SK-N-SH (cell line): Measurements from ENCODE around the gene TAF1L. TPM values are rescaled to one million over a fixed set of nuclear protein-coding genes. Genes with fewer than 3 reads are reported as not detected.

Experiments used
- CTCF ChIA-PET: fragments of 300-600, 350-600 bp; formaldehyde crosslinking; extraction: SDS; loops from one replicate; lab custom pipeline; 2021; lab: Yijun Ruan, JAX
- POLR2A ChIA-PET: fragments of 350-600 bp; sonication (Branson Sonifier 250); formaldehyde crosslinking; extraction: SDS; loops from one replicate; lab custom pipeline; 2020; ENCODE audit warnings: antibody characterized with exemption, inconsistent platforms; lab: Yijun Ruan, JAX
- DNase-seq: peaks from one replicate; pipeline ENCODE4 v3.0.0; 2012
- H2AFZ ChIP-seq: fragments of 200-600 bp; sonication (generic); 2 replicates; pipeline ENCODE4 v1.8.1; 2016; ENCODE audit warnings: antibody characterized with exemption, mild to moderate bottlenecking, low read depth
- H3F3A ChIP-seq: fragments of 200-600 bp; sonication (generic); replicated peaks from 2 replicates; pipeline ENCODE3; 2016; ENCODE audit warnings: antibody characterized with exemption, mild to moderate bottlenecking; ENCODE audit not compliant: insufficient read depth
- H3K27ac ChIP-seq, 2 experiments: fragments of 200-500 bp in 1 of 2; fragments of 200-600 bp in 1 of 2; sonication (Bioruptor generic) in 1 of 2; sonication (generic), shearing (Covaris generic) in 1 of 2; 2 replicates each; pipeline versions ENCODE4 v1.5.1 to v1.6.1; 2014 to 2016; ENCODE audit warnings: low read depth in 2 of 2, inconsistent platforms in 1 of 2, low read length in 1 of 2, mild to moderate bottlenecking in 1 of 2, mixed read lengths in 1 of 2
- H3K27me3 ChIP-seq: fragments of 200-600 bp; sonication (generic), shearing (Covaris generic); 2 replicates; pipeline ENCODE4 v1.6.1; 2016; ENCODE audit warnings: mixed run types; ENCODE audit not compliant: insufficient read depth
- H3K36me3 ChIP-seq, 2 experiments: fragments of 200-500 bp in 1 of 2; fragments of 200-600 bp in 1 of 2; sonication (Bioruptor generic) in 1 of 2; sonication (generic) in 1 of 2; replicated peaks in 1 of 2; 2 replicates each; pipeline versions ENCODE3 to v1.5.1; 2014 to 2016; ENCODE audit warnings: low read length in 1 of 2, mild to moderate bottlenecking in 1 of 2; ENCODE audit not compliant: insufficient read depth in 2 of 2, control insufficient read depth in 1 of 2
- H3K4me1 ChIP-seq, 2 experiments: fragments of 200-500 bp in 1 of 2; fragments of 200-600 bp in 1 of 2; sonication (Bioruptor generic) in 1 of 2; sonication (generic), shearing (Covaris generic) in 1 of 2; 2 replicates each; pipeline versions ENCODE4 v1.5.1 to v1.6.1; 2014 to 2016; ENCODE audit warnings: low read depth in 1 of 2, low read length in 1 of 2, mixed run types in 1 of 2; ENCODE audit not compliant: insufficient read depth in 2 of 2, control insufficient read depth in 1 of 2
- H3K4me2 ChIP-seq: fragments of 200-600 bp; sonication (generic), shearing (Covaris generic); 2 replicates; pipeline ENCODE4 v1.6.1; 2017; ENCODE audit warnings: mixed run types
- H3K4me3 ChIP-seq, 2 experiments: fragments of 200-500 bp in 1 of 2; fragments of 200-600 bp in 1 of 2; sonication (Bioruptor generic) in 1 of 2; sonication (generic), shearing (Covaris generic) in 1 of 2; 2 replicates each; pipeline versions ENCODE4 v1.5.1 to v1.8.1; 2014 to 2016; ENCODE audit warnings: low read depth in 2 of 2, inconsistent platforms in 1 of 2, low read length in 1 of 2, mild to moderate bottlenecking in 1 of 2, mixed read lengths in 1 of 2, moderate library complexity in 1 of 2
- H3K79me2 ChIP-seq: fragments of 200-600 bp; sonication (generic); 2 replicates; pipeline ENCODE4 v1.8.1; 2017; ENCODE audit warnings: mild to moderate bottlenecking; ENCODE audit not compliant: insufficient read depth
- H3K9ac ChIP-seq: fragments of 200-600 bp; sonication (generic); 2 replicates; pipeline ENCODE4 v1.6.1; 2017; ENCODE audit warnings: mixed run types
- H3K9me2 ChIP-seq: fragments of 200-600 bp; sonication (generic); 2 replicates; pipeline ENCODE4 v1.6.1; 2017; ENCODE audit warnings: mixed run types
- H3K9me3 ChIP-seq: fragments of 200-600 bp; sonication (generic); 2 replicates; pipeline ENCODE4 v1.6.1; 2017; ENCODE audit warnings: mixed run types, mild to moderate bottlenecking, moderate library complexity
- H4K20me1 ChIP-seq: fragments of 200-600 bp; sonication (generic); 2 replicates; pipeline ENCODE4 v1.6.1; 2017; ENCODE audit warnings: mild to moderate bottlenecking, mixed run types; ENCODE audit not compliant: insufficient read depth
- CHD2 ChIP-seq: fragments of 150-350 bp; IDR thresholded peaks from 2 replicates; pipeline ENCODE4 v1.6.1; 2018; ENCODE audit warnings: low read length; ENCODE audit not compliant: partially characterized antibody
- CTCF ChIP-seq: fragments of 200-600 bp; sonication (generic); IDR thresholded peaks from 2 replicates; pipeline ENCODE4 v1.6.1; 2017; ENCODE audit warnings: antibody characterized with exemption, mild to moderate bottlenecking, moderate library complexity
- ELF1 ChIP-seq: IDR thresholded peaks from 2 replicates; pipeline ENCODE4 v1.4.0; 2012
- EZH2phosphoT487 ChIP-seq: fragments of 200-600 bp; sonication (generic); IDR thresholded peaks from 2 replicates; pipeline ENCODE4 v1.6.1; 2017; ENCODE audit warnings: low read depth, mixed run types, mild to moderate bottlenecking, antibody characterized with exemption, moderate library complexity, borderline replicate concordance
- GABPA ChIP-seq: IDR thresholded peaks from 2 replicates; pipeline ENCODE4 v1.4.0; 2012; ENCODE audit warnings: low read depth, mild to moderate bottlenecking
- JUND ChIP-seq: IDR thresholded peaks from 2 replicates; pipeline ENCODE4 v1.4.0; 2012
- MEF2A ChIP-seq: IDR thresholded peaks from 2 replicates; pipeline ENCODE4 v1.4.0; 2012; ENCODE audit warnings: low read depth, borderline replicate concordance
- NRF1 ChIP-seq: IDR thresholded peaks from 2 replicates; pipeline ENCODE4 v1.6.1; 2012; ENCODE audit warnings: low read depth, mild to moderate bottlenecking, low read length
- POLR2AphosphoS5 ChIP-seq: IDR thresholded peaks from 2 replicates; pipeline ENCODE4 v1.6.1; 2012; ENCODE audit warnings: low read depth, low read length
- RAD21 ChIP-seq: IDR thresholded peaks from 2 replicates; pipeline ENCODE4 v1.6.1; 2012; ENCODE audit warnings: mild to moderate bottlenecking, low read length
- RFX5 ChIP-seq: IDR thresholded peaks from 2 replicates; pipeline ENCODE4 v1.6.1; 2012; ENCODE audit warnings: mild to moderate bottlenecking, improper control_type of control experiment, low read length
- SMC3 ChIP-seq: IDR thresholded peaks from 2 replicates; pipeline ENCODE4 v1.6.1; 2012; ENCODE audit warnings: low read depth, low read length, improper control_type of control experiment
- TAF1 ChIP-seq: IDR thresholded peaks from 2 replicates; pipeline ENCODE4 v1.6.1; 2012; ENCODE audit warnings: low read depth, mild to moderate bottlenecking, low read length, moderate library complexity, borderline replicate concordance
- TEAD4 ChIP-seq: IDR thresholded peaks from 2 replicates; pipeline ENCODE4 v1.4.0; 2012; ENCODE audit warnings: mild to moderate bottlenecking, borderline replicate concordance; ENCODE audit not compliant: insufficient read depth
- USF1 ChIP-seq: IDR thresholded peaks from 2 replicates; pipeline ENCODE4 v1.4.0; 2012; ENCODE audit warnings: low read depth, borderline replicate concordance
- YY1 ChIP-seq: IDR thresholded peaks from 2 replicates; pipeline ENCODE4 v1.4.0; 2012; ENCODE audit warnings: low read depth, mild to moderate bottlenecking
- polyA plus RNA-seq, 3 experiments: library from polyadenylated mRNA; depleted of rRNA; stranded (reverse); fragments of >200 nt; gene quantifications; 2 replicates each; pipeline ENCODE4 v1.2.3, GENCODE V29; 2012
- TF ChIP-seq, protein P1 (sequence below): fragments of 150-350 bp; IDR thresholded peaks from 2 replicates; pipeline ENCODE4 v1.6.1; 2017; ENCODE audit warnings: antibody characterized with exemption, low read length, low read depth, borderline replicate concordance
- TF ChIP-seq, protein P2 (sequence below): fragments of 150-350 bp; IDR thresholded peaks from 2 replicates; pipeline ENCODE4 v1.6.1; 2016; ENCODE audit warnings: mild to moderate bottlenecking, low read depth, low read length

Gene TAF1L
- polyA plus RNA-seq, 1 of the 3 experiments (the other 2 are of a cell fraction), result not detected

GRCh38 chr9:32596936-32597335 is 38.5 kb downstream of the TAF1L start:
- TF ChIP-seq NRF1 (no peak), RAD21 (no peak), GABPA (no peak), USF1 (no peak), TEAD4 (no peak), EZH2phosphoT487 (no peak), CTCF (no peak), CHD2 (no peak), SMC3 (no peak), JUND (no peak), YY1 (no peak), POLR2AphosphoS5 (no peak), ELF1 (no peak), MEF2A (no peak), RFX5 (no peak), TAF1 (no peak)
- TF ChIP-seq, protein P1, sequence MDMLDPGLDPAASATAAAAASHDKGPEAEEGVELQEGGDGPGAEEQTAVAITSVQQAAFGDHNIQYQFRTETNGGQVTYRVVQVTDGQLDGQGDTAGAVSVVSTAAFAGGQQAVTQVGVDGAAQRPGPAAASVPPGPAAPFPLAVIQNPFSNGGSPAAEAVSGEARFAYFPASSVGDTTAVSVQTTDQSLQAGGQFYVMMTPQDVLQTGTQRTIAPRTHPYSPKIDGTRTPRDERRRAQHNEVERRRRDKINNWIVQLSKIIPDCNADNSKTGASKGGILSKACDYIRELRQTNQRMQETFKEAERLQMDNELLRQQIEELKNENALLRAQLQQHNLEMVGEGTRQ, result no peak
- TF ChIP-seq, protein P2, sequence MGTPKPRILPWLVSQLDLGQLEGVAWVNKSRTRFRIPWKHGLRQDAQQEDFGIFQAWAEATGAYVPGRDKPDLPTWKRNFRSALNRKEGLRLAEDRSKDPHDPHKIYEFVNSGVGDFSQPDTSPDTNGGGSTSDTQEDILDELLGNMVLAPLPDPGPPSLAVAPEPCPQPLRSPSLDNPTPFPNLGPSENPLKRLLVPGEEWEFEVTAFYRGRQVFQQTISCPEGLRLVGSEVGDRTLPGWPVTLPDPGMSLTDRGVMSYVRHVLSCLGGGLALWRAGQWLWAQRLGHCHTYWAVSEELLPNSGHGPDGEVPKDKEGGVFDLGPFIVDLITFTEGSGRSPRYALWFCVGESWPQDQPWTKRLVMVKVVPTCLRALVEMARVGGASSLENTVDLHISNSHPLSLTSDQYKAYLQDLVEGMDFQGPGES, result no peak
- TF ChIP-seq, all 33 proteins: peak for 0
- Histone ChIP-seq H3K36me3 (no peaks in the 10 kb centered on the region), H3K27me3 (no peaks in the 10 kb centered on the region), H3K9me3 (no peaks in the 10 kb centered on the region), H3K4me2 (no peak overlapping the region), H3F3A (no peaks in the 10 kb centered on the region), H3K4me3 (no peak overlapping the region), H3K9me2 (no peaks in the 10 kb centered on the region), H3K9ac (no peak overlapping the region), H3K79me2 (no peaks in the 10 kb centered on the region), H4K20me1 (no peaks in the 10 kb centered on the region), H2AFZ (no peak overlapping the region), H3K4me1 (no peaks in the 10 kb centered on the region), H3K27ac (no peak overlapping the region)
- ChIA-PET POLR2A (no interaction called here), CTCF (interaction anchor here (0.9 to 1.2 kb wide), 3 partner anchors 9 to 218 kb away, joined by 3 to 6 read pairs (median 3); no protein-coding TSS in a partner anchor)
- DNase-seq, result no peak
